Stimulated activated effector memory CD8-positive, alpha-beta T cell treated with anti-CD3 and anti-CD28 coated beads, Interleukin-12 subunit alpha, Interleukin-12 subunit beta, amount 100 ng/mL, for 72 hours (primary cell): ENCODE data around the gene MAPK12.

Experiments used
- ATAC-seq: fragments of 150-1000 bp; cut with Tn5 transposase; 2 replicates; pipeline ENCODE4 v1.10.0; 2021
- DNase-seq, 2 donors: peaks; one replicate each; pipeline ENCODE4 v3.0.0; 2021 to 2022; ENCODE audit warnings: low spot score in 2 of 2
- H3K27ac Mint-ChIP-seq: one replicate; pipeline ENCODE4 v1.8.0; 2022; ENCODE audit warnings: mild to moderate bottlenecking, mixed read lengths
- H3K36me3 Mint-ChIP-seq: one replicate; pipeline ENCODE4 v1.8.0; 2022; ENCODE audit warnings: mild to moderate bottlenecking, mixed read lengths
- H3K4me1 Mint-ChIP-seq: one replicate; pipeline ENCODE4 v1.8.0; 2022; ENCODE audit warnings: mixed read lengths
- H3K4me3 Mint-ChIP-seq: one replicate; pipeline ENCODE4 v1.8.0; 2022; ENCODE audit warnings: mild to moderate bottlenecking, mixed read lengths
- H3K9me3 Mint-ChIP-seq: one replicate; pipeline ENCODE4 v1.8.0; 2022; ENCODE audit warnings: mixed read lengths

MAPK12 gene

GRCh38 chr22:50226063-50226874 is 35.2 kb downstream of the MAPK12 start:
- Mint-ChIP-seq H3K4me3 (no peak overlapping the region), H3K9me3 (no peaks in the 10 kb centered on the region), H3K27ac (no peak overlapping the region), H3K4me1 (peaks cover 16% of the 10 kb centered on the region), H3K36me3 (peaks cover 66% of the 10 kb centered on the region)
- ATAC-seq (no peak), DNase-seq (no peak)

- DNase-seq (no peak), ATAC-seq (no peak)
- Mint-ChIP-seq H3K9me3 (no peaks in the 10 kb centered on the region), H3K4me3 (no peak overlapping the region), H3K4me1 (peaks cover 16% of the 10 kb centered on the region), H3K27ac (no peak overlapping the region), H3K36me3 (peaks cover 64% of the 10 kb centered on the region)
These were observed 36.1 kb downstream of the MAPK12 start for GRCh38 chr22:50225200-50225969.

GRCh38 chr22:50224071-50224470 is 37.4 kb downstream of the MAPK12 start:
- Mint-ChIP-seq H3K27ac (peak overlapping the region; percentile 45), H3K4me1 (peaks cover 7% of the 10 kb centered on the region), H3K9me3 (no peaks in the 10 kb centered on the region), H3K36me3 (peaks cover 61% of the 10 kb centered on the region), H3K4me3 (no peak overlapping the region)
- ATAC-seq, result no peak
- DNase-seq, result no peak

GRCh38 chr22:50222508-50222907 is 39.0 kb downstream of the MAPK12 start:
- no peak overlapping the region for H3K4me3 Mint-ChIP-seq
- H3K4me1 Mint-ChIP-seq, result no peaks in the 10 kb centered on the region
- ATAC-seq (no peak), DNase-seq (no peak)
- peaks cover 67% of the 10 kb centered on the region for H3K36me3 Mint-ChIP-seq
- H3K9me3 Mint-ChIP-seq, result no peaks in the 10 kb centered on the region
- no peak overlapping the region for H3K27ac Mint-ChIP-seq

GRCh38 chr22:50221410-50222300 is 39.8 kb downstream of the MAPK12 start:
- no peaks in the 10 kb centered on the region for H3K9me3 Mint-ChIP-seq
- peaks cover 72% of the 10 kb centered on the region for H3K36me3 Mint-ChIP-seq
- no peak overlapping the region for H3K27ac Mint-ChIP-seq
- no peak for ATAC-seq
- DNase-seq, result no peak
- no peak overlapping the region for H3K4me3 Mint-ChIP-seq
- H3K4me1 Mint-ChIP-seq, result no peaks in the 10 kb centered on the region

GRCh38 chr22:50220603-50221409 is 40.7 kb downstream of the MAPK12 start:
- no peaks in the 10 kb centered on the region for H3K9me3 Mint-ChIP-seq
- H3K4me1 Mint-ChIP-seq, result no peaks in the 10 kb centered on the region
- no peak for DNase-seq
- ATAC-seq, result no peak
- no peak overlapping the region for H3K4me3 Mint-ChIP-seq
- no peak overlapping the region for H3K27ac Mint-ChIP-seq
- H3K36me3 Mint-ChIP-seq, result peaks cover 79% of the 10 kb centered on the region

GRCh38 chr22:50219800-50220602 is 41.5 kb downstream of the MAPK12 start:
- H3K27ac Mint-ChIP-seq, result no peak overlapping the region
- DNase-seq (no peak), ATAC-seq (no peak)
- H3K9me3 Mint-ChIP-seq, result no peaks in the 10 kb centered on the region
- peaks cover 3% of the 10 kb centered on the region for H3K4me1 Mint-ChIP-seq
- H3K36me3 Mint-ChIP-seq, result peaks cover 80% of the 10 kb centered on the region
- H3K4me3 Mint-ChIP-seq, result no peak overlapping the region

- no peak for ATAC-seq
- Mint-ChIP-seq H3K27ac (no peak overlapping the region), H3K4me1 (peaks cover 7% of the 10 kb centered on the region), H3K9me3 (no peaks in the 10 kb centered on the region), H3K36me3 (peaks cover 82% of the 10 kb centered on the region), H3K4me3 (no peak overlapping the region)
- no peak for DNase-seq
These were observed 42.3 kb downstream of the MAPK12 start for GRCh38 chr22:50218996-50219727.

GRCh38 chr22:50218153-50218995 is 43.1 kb downstream of the MAPK12 start:
- no peak for ATAC-seq

GRCh38 chr22:50217543-50218152 is 43.8 kb downstream of the MAPK12 start:
- Mint-ChIP-seq H3K36me3 (peaks cover 82% of the 10 kb centered on the region), H3K27ac (peak overlapping the region; percentile 58), H3K4me1 (peaks cover 13% of the 10 kb centered on the region), H3K4me3 (no peak overlapping the region), H3K9me3 (no peaks in the 10 kb centered on the region)
- ATAC-seq (no peak), DNase-seq (no peak)

More at GRCh38 chr22:50218153-50218995, 43.1 kb downstream of the MAPK12 start:
- Mint-ChIP-seq H3K9me3 (no peaks in the 10 kb centered on the region), H3K4me3 (no peak overlapping the region), H3K36me3 (peaks cover 82% of the 10 kb centered on the region), H3K4me1 (peaks cover 7% of the 10 kb centered on the region), H3K27ac (no peak overlapping the region)
- DNase-seq, result no peak

GRCh38 chr22:50216684-50217520 is 44.6 kb downstream of the MAPK12 start:
- Mint-ChIP-seq H3K4me1 (peaks cover 17% of the 10 kb centered on the region), H3K4me3 (no peak overlapping the region), H3K36me3 (peaks cover 82% of the 10 kb centered on the region), H3K9me3 (no peaks in the 10 kb centered on the region), H3K27ac (peak overlapping the region; percentile 58)
- ATAC-seq, result peak; percentile 9
- DNase-seq, result no peak
